Osteoblast (primary cell): ENCODE results near the gene UNC13A. TPM values are rescaled to one million over a fixed set of nuclear protein-coding genes. Genes with fewer than 3 reads are reported as not detected.

Experiments used
- DNase-seq: peaks from one replicate; pipeline ENCODE4 v3.0.0; 2011; ENCODE audit warnings: low spot score, mixed read lengths; ENCODE audit not compliant: insufficient read length; ENCODE audit errors: missing footprints
- H2AFZ ChIP-seq: 2 replicates; pipeline ENCODE4 v1.6.0; 2011; ENCODE audit warnings: mild to moderate bottlenecking, low read length
- H3K27ac ChIP-seq: 2 replicates; pipeline ENCODE4 v1.5.1; 2011; ENCODE audit warnings: mild to moderate bottlenecking, low read depth, low read length, moderate library complexity
- H3K27me3 ChIP-seq: 2 replicates; pipeline ENCODE4 v1.6.0; 2012; ENCODE audit warnings: mild to moderate bottlenecking, control low read depth, inconsistent platforms, low read length, moderate library complexity; ENCODE audit not compliant: insufficient read depth
- H3K36me3 ChIP-seq: 2 replicates; pipeline ENCODE4 v1.5.1; 2011; ENCODE audit warnings: mild to moderate bottlenecking, low read length, control low read depth, moderate library complexity; ENCODE audit not compliant: insufficient read depth
- H3K4me1 ChIP-seq: 2 replicates; pipeline ENCODE4 v1.5.1; 2011; ENCODE audit warnings: mild to moderate bottlenecking, low read length, control low read depth, moderate library complexity; ENCODE audit not compliant: insufficient read depth
- H3K4me2 ChIP-seq: 2 replicates; pipeline ENCODE4 v1.6.0; 2011; ENCODE audit warnings: mild to moderate bottlenecking, low read length; ENCODE audit not compliant: insufficient read depth
- H3K4me3 ChIP-seq: fragments of 200-600 bp; sonication (generic); 3 replicates; pipeline ENCODE4 v1.5.1; 2012; ENCODE audit warnings: mild to moderate bottlenecking, low read length, inconsistent platforms; ENCODE audit not compliant: insufficient read depth
- H3K79me2 ChIP-seq: 2 replicates; pipeline ENCODE4 v1.6.0; 2012; ENCODE audit warnings: mild to moderate bottlenecking, low read length, control low read depth, inconsistent platforms; ENCODE audit not compliant: insufficient read depth
- H3K9me3 ChIP-seq: 2 replicates; pipeline ENCODE4 v1.5.1; 2011; ENCODE audit warnings: low read depth, low read length, control low read depth
- H4K20me1 ChIP-seq: 2 replicates; pipeline ENCODE4 v1.6.0; 2012; ENCODE audit warnings: mild to moderate bottlenecking, low read length, control low read depth; ENCODE audit not compliant: insufficient read depth
- CTCF ChIP-seq: IDR thresholded peaks from 2 replicates; pipeline ENCODE4 v1.5.1; 2011; ENCODE audit warnings: mild to moderate bottlenecking, low read depth, low read length, moderate library complexity; ENCODE audit errors: extremely low read depth
- total RNA-seq: library from RNA; depleted of rRNA; stranded (reverse); fragments of >200 nt; gene quantifications from 2 replicates; pipeline ENCODE4 v1.2.3, GENCODE V29; 2012

UNC13A gene
- total RNA-seq, 1 donor = under 0.01 TPM

GRCh38 chr19:17648786-17649185 is 39.4 kb downstream of the UNC13A start:
- H3K9me3 ChIP-seq = no peaks in the 10 kb centered on the region
- no peak overlapping the region for H3K4me3 ChIP-seq
- H4K20me1 ChIP-seq = no peaks in the 10 kb centered on the region
- H2AFZ ChIP-seq = no peak overlapping the region
- H3K79me2 ChIP-seq = no peaks in the 10 kb centered on the region
- no peak for TF ChIP-seq CTCF
- no peaks in the 10 kb centered on the region for H3K36me3 ChIP-seq
- no peak overlapping the region for H3K4me2 ChIP-seq
- no peaks in the 10 kb centered on the region for H3K27me3 ChIP-seq
- H3K4me1 ChIP-seq = no peaks in the 10 kb centered on the region
- DNase-seq = peak; percentile 64
- no peak overlapping the region for H3K27ac ChIP-seq

DNA sequence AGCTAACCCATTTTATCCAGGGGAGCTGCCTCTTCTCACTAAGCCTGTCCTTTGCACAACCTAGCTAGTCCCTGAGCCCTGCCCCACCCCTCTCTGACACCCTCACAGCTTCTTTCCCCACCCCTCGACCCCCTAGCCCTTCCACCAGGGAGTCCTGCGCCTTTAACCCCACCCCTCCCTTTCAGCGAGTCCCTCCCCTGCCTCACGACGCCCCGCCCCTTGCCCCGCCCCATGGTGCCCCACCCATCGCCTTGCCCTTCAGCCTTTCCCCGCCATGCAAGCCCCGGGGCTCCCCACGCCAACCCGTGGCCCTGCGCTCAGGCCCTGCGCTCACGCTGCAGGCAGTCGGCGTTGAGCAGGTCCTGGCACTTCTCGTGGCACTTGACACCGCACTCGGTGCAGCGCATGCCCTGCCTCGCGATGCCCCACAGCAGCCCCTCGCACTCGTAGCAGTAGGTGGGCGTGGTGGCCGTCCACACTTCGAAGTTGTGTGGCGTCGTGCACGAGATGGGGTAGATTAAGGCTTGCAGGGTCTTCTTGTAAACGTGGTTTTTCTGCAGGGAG is 40.0 kb downstream of the UNC13A start:
- Histone ChIP-seq H3K27me3 (no peaks in the 10 kb centered on the region), H2AFZ (no peak overlapping the region), H3K27ac (no peak overlapping the region), H3K36me3 (no peaks in the 10 kb centered on the region), H3K4me1 (no peaks in the 10 kb centered on the region), H3K4me3 (no peak overlapping the region), H3K9me3 (no peaks in the 10 kb centered on the region), H3K4me2 (no peak overlapping the region), H4K20me1 (no peaks in the 10 kb centered on the region), H3K79me2 (no peaks in the 10 kb centered on the region)
- DNase-seq = peak; percentile 39
- TF ChIP-seq CTCF = no peak

DNA sequence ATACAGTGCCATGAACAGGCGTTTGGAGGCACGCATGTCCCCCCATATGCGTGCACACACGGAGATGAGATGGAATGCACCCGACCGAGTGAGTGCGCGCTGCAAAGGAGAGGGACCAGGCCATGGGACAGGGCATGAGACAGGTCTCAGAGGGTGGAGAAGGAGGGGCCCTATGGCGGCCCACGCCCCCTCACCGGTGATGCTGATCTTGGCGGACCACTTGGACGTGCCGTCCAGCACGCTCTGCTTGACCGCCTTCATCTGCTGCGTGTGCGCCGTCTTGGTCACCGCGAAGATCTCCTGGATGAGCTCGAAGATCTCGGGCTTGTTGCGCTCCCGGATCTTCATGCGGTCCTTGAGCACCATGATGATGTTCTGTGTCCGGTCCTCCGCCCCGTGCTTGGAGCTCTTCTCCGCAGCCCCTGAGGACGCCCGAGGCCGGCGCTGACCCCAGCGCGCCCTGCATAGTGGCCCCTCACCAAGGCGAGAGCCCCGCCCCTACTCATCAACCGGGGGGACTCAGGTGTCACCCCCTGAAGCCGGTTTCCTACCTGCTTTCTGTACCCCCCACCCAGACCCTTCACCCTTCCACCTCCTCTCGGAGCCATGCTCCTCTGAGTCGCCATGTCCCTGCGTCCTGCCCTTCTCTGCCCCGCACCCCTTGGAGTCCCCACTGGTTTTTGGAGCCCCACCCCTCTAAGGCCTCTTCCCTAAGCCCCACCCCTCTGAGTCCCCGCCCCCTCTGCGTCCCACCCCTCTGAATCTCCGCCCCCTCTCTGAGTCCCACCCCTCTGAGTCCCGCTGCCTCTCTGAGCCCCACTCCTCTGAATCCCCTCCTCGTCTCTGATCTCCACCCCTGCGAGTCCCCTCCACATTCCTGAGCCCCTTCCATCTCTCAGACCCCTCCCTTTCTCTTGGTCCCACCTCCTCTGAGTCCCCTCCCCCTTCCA is 40.8 kb downstream of the UNC13A start:
- Histone ChIP-seq H3K4me1 (no peaks in the 10 kb centered on the region), H2AFZ (no peak overlapping the region), H4K20me1 (no peaks in the 10 kb centered on the region), H3K27me3 (no peaks in the 10 kb centered on the region), H3K27ac (no peak overlapping the region), H3K79me2 (no peaks in the 10 kb centered on the region), H3K9me3 (no peaks in the 10 kb centered on the region), H3K4me2 (no peak overlapping the region), H3K4me3 (no peak overlapping the region), H3K36me3 (no peaks in the 10 kb centered on the region)
- no peak for TF ChIP-seq CTCF
- DNase-seq = peak; percentile 52

DNA sequence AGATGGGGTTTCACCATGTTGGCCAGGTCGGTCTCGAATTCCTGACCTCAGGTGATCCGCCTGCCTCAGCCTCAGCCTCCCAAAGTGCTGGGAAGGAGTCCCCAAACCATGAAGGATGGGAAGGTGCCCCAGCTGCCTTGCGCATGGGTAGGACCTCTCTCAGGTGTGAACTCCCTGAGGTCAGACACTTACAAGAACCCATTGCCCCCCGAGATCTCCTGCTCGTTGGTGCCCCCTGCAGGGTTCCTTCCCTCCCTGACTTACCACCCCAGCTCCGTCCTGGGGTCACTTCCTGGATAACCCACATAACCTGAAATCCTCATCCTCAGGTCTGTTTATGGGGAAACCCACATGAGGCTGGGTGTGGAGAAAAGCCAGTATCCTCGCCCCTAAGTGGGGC is 41.7 kb downstream of the UNC13A start:
- Histone ChIP-seq H2AFZ (no peak overlapping the region), H3K36me3 (no peaks in the 10 kb centered on the region), H3K79me2 (no peaks in the 10 kb centered on the region), H3K27me3 (no peaks in the 10 kb centered on the region), H3K4me2 (no peak overlapping the region), H4K20me1 (no peaks in the 10 kb centered on the region), H3K9me3 (no peaks in the 10 kb centered on the region), H3K4me3 (no peak overlapping the region), H3K27ac (no peak overlapping the region), H3K4me1 (no peaks in the 10 kb centered on the region)
- peak; percentile 52 for DNase-seq
- no peak for TF ChIP-seq CTCF
